ENCODE measurements around the gene PLEKHG1.

GRCh38 chr6:150584596-150584995 is 15.1 kb upstream of the PLEKHG1 start:
- TF ChIP-seq, protein P1, sequence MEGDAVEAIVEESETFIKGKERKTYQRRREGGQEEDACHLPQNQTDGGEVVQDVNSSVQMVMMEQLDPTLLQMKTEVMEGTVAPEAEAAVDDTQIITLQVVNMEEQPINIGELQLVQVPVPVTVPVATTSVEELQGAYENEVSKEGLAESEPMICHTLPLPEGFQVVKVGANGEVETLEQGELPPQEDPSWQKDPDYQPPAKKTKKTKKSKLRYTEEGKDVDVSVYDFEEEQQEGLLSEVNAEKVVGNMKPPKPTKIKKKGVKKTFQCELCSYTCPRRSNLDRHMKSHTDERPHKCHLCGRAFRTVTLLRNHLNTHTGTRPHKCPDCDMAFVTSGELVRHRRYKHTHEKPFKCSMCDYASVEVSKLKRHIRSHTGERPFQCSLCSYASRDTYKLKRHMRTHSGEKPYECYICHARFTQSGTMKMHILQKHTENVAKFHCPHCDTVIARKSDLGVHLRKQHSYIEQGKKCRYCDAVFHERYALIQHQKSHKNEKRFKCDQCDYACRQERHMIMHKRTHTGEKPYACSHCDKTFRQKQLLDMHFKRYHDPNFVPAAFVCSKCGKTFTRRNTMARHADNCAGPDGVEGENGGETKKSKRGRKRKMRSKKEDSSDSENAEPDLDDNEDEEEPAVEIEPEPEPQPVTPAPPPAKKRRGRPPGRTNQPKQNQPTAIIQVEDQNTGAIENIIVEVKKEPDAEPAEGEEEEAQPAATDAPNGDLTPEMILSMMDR (conservative IDR thresholded peaks at IDR 0.05; ENCODE audit: low read length): no peak
- TF ChIP-seq EZH2phosphoT487 (IDR thresholded peaks at IDR 0.05; ENCODE audit: borderline replicate concordance): no peak

All from Loucy (cell line).